GM21619 (cell line): Measurements from ENCODE around the gene CLMN.
"Not testable (repeated sequence)": the region's sequence is repeated elsewhere in the genome, so short reads cannot be mapped to it uniquely, and the experiment has no call there.

Experiments
- ATAC-seq: cut with Tn5 transposase; IDR thresholded peaks from one replicate; pipeline ENCODE4 v1.9.1; 2021; ENCODE audit not compliant: unreplicated experiment

CLMN gene

GRCh38 chr14:95142208-95142607 lies 177.5 kb downstream of the CLMN start:
- no peak for ATAC-seq

DNA sequence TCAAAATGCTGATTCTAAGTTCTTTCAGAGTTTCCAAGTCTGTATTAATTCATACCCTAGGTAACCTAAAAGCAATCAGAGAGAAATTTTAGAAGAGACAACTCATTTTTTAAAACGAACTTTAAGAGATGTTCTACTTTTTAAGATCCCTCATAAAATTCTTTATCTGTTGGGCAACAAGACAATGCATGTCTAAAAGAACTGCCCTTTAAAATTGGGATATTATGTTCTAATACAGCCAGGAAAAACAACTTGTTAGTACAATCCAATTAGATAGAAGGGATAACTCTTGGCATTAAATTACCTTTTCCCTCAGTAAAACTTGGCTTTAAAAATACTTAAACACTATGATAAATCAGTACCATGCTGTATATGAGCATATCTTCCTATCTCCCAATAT lies 178.0 kb downstream of the CLMN start:
- no peak for ATAC-seq

GRCh38 chr14:95140060-95140858 lies 179.4 kb downstream of the CLMN start:
- no peak for ATAC-seq

DNA sequence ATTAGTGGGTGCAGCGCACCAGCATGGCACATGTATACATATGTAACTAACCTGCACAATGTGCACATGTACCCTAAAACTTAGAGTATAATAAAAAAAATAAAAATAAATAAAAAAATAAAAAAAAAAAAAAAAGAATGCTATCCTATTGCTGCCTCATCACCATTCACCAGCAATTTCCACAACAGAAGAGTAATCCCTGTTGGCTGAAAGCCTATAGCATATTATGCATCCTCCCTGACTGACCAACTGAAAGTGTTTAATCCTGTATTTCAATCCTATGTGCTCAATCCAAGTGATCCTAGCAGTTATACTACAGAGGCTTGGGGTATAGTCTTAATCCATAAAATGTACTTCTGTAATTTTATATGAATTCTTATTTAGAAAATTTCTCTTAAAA lies 180.8 kb downstream of the CLMN start:
- no peak for ATAC-seq

DNA sequence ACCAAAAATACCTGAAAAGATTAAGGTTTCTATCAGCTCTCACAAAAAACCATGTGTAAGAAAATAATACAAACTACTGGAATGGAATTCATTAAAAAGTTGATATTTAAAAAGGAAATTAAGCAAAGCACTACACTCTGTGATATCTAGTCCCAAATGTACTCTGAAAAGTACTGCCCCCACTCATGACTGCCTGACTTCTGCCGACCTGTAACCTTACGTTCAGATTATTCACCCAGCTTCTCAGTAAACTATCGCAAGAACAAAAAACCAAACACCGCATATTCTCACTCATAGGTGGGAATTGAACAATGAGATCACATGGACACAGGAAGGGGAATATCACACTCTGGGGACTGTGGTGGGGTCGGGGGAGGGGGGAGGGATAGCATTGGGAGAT lies 181.3 kb downstream of the CLMN start:
- ATAC-seq, result not testable (repeated sequence)

DNA sequence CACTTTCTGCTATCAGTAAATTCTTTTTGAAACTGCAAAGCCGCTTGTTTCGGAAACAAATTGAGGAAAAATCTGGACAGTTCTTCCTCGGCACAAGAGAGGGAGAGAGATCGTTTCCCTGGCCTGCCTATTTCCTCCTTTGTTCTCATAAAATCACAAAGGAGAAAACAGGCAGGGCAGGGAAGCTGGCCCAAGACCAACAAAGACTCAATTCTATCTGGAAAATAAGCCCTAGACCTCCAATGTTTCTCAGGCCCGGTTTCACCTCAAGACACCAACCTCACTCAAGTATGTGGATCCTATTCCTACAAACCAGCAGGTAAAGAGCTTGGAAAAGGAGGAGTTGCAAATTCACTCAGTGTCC lies 181.9 kb downstream of the CLMN start:
- ATAC-seq, result no peak

- no peak for ATAC-seq
These were observed 182.4 kb downstream of the CLMN start for GRCh38 chr14:95137164-95137803.

- no peak for ATAC-seq
These were observed 183.1 kb downstream of the CLMN start for GRCh38 chr14:95136631-95137030.

DNA sequence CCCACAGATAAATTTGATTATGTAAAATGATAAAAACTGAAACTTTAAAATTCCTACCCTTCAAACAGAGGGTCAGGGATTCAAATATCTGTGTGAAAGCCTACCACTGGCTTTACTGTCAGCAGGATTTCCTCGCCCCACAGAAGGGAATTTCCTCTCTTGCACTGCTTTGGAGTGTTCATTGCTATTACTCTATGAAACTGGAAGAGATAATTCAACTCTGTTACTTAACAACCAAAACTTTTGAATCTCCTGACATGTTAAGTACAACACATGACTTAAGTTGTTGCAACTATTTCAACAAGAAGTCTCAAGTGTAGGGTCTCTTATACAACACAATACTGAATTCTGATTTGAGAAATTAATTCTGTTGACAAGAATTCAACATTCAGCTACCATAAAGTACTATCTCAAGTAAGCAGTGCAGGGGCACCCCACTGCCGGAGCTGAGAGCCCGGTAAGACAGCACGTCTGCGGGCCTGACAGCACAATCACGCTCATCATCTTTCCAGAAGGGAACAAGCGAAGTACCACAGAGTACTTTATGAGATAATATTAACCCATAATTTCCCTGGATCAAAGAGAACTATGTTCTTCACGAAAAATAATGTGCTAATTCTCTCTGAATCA lies 185.3 kb downstream of the CLMN start:
- ATAC-seq, result no peak

GRCh38 chr14:95133282-95133681 lies 186.4 kb downstream of the CLMN start:
- ATAC-seq, result no peak

- no peak for ATAC-seq
These were observed 186.9 kb downstream of the CLMN start for GRCh38 chr14:95132760-95133159.
